ENCODE data around the gene SEC22C. TPM values are rescaled to one million over a fixed set of nuclear protein-coding genes. Genes with fewer than 3 reads are reported as not detected.

Gene SEC22C
- total RNA-seq, 3 donors from 2014 or later, result 9.3 to 34.2 (median 18.3) TPM

DNA sequence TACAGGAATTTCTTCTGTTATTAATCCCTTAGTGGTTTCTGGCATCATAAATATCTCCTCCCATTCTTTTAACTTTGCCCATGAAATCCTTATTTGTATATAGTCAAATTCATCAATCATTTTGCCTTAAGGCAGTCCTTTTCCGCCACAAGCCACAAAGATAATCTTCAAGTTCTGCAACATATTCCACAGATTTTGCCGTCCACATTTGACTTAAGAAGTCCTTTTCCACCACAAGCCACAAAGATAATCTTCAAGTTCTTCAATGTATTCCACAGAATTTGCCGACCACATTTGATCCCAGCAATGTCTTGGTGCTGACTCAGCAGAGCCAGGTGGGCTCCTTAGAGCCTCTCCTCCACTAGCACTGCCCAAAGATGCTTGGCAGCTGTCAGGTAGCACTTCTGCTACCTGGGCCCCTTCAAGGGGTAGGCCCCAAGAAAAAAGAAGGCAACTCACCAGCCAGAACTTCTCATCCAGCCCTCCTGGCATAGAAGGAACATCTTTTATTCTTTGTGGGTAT is 35.0 kb downstream of the SEC22C start:
- H3K4me1 ChIP-seq (ENCODE audit: low read depth), result peaks cover 14% of the 10 kb centered on the region
- intact Hi-C loops (cut with DNase I, micrococcal nuclease), result no loop called here
- no peaks in the 10 kb centered on the region for H3K9me3 ChIP-seq
- ATAC-seq (no peak), DNase-seq (no peak)
- TF ChIP-seq, protein P1, sequence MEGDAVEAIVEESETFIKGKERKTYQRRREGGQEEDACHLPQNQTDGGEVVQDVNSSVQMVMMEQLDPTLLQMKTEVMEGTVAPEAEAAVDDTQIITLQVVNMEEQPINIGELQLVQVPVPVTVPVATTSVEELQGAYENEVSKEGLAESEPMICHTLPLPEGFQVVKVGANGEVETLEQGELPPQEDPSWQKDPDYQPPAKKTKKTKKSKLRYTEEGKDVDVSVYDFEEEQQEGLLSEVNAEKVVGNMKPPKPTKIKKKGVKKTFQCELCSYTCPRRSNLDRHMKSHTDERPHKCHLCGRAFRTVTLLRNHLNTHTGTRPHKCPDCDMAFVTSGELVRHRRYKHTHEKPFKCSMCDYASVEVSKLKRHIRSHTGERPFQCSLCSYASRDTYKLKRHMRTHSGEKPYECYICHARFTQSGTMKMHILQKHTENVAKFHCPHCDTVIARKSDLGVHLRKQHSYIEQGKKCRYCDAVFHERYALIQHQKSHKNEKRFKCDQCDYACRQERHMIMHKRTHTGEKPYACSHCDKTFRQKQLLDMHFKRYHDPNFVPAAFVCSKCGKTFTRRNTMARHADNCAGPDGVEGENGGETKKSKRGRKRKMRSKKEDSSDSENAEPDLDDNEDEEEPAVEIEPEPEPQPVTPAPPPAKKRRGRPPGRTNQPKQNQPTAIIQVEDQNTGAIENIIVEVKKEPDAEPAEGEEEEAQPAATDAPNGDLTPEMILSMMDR (IDR thresholded peaks at IDR 0.05), result no peak
- H3K36me3 ChIP-seq (ENCODE audit: low read depth), result no peaks in the 10 kb centered on the region
- no peak overlapping the region for H3K4me3 ChIP-seq

DNA sequence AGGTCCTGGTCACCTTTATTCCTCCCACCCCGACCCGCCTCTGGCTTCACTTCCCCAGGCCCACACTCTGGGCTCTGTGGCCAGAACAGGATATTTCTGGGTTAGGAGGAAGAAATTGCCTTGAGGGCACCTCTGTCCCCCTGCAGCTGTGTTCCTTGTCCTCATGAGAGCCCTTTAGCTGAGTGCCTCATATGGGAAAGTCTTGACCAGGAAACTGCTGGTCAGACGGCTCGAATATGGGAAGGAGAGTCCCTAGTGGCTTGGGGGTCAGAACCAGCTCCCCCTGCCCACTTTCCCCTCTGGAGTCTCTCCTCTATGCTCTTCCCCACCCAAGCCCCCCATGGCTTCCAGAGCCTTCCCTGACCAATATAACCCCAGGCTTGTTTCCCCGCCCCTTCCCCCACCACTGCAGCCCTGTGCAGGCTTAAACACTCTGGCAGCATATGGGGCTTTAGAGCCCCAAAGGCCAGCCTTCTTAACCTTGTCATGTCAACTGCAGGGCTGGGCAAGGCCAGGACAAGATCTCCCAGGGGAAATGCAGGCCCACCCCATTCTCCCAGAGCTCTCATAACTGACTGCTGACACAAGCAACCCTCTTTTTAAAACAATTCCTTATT is 36.4 kb downstream of the SEC22C start:
- no peak for ATAC-seq
- TF ChIP-seq, protein P1 (IDR thresholded peaks at IDR 0.05), result no peak
- H3K4me1 ChIP-seq (ENCODE audit: low read depth), result peaks cover 14% of the 10 kb centered on the region
- no peak overlapping the region for H3K4me3 ChIP-seq
- no peaks in the 10 kb centered on the region for H3K9me3 ChIP-seq
- H3K36me3 ChIP-seq (ENCODE audit: low read depth), result no peaks in the 10 kb centered on the region
- intact Hi-C loops (cut with DNase I, micrococcal nuclease), result no loop called here
- no peak for DNase-seq

- ATAC-seq (peak; percentile 80), DNase-seq (peak; percentile 66 to 75 (median 73))
- Histone ChIP-seq H3K36me3 (ENCODE audit: low read depth) (no peaks in the 10 kb centered on the region), H3K4me3 (no peak overlapping the region), H3K4me1 (ENCODE audit: low read depth) (peaks cover 18% of the 10 kb centered on the region), H3K9me3 (no peaks in the 10 kb centered on the region)
- TF ChIP-seq, protein P1 (IDR thresholded peaks at IDR 0.05), result no peak
- intact Hi-C loops (cut with DNase I, micrococcal nuclease), result no loop called here
Measured at GRCh38 chr3:42544492-42545283, 37.1 kb downstream of the SEC22C start.

DNA sequence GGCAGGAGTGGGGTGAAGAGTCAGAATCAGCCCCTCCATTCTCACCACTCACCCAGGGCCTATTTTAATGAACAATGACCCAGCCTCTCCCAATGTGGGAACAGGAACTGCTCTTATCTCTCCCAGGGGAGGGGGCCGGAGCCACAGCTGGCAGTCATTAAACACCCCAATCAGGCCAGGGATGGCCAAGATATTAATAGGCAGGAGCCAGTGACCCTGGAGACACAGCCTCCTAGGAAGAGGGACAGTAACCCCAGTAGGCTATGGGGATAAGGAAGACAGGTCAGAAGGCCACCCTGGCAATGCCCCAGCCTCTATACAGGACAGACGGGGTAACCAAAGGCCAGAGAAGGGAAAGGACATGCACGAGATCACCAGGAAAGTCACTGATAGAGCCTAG is 40.7 kb downstream of the SEC22C start:
- Histone ChIP-seq H3K36me3 (ENCODE audit: low read depth) (no peaks in the 10 kb centered on the region), H3K4me1 (ENCODE audit: low read depth) (peaks cover 18% of the 10 kb centered on the region), H3K9me3 (no peaks in the 10 kb centered on the region), H3K4me3 (no peak overlapping the region)
- no peak for ATAC-seq
- DNase-seq, result no peak
- intact Hi-C loops (cut with DNase I, micrococcal nuclease), result no loop called here
- TF ChIP-seq, protein P1 (IDR thresholded peaks at IDR 0.05), result no peak

DNA sequence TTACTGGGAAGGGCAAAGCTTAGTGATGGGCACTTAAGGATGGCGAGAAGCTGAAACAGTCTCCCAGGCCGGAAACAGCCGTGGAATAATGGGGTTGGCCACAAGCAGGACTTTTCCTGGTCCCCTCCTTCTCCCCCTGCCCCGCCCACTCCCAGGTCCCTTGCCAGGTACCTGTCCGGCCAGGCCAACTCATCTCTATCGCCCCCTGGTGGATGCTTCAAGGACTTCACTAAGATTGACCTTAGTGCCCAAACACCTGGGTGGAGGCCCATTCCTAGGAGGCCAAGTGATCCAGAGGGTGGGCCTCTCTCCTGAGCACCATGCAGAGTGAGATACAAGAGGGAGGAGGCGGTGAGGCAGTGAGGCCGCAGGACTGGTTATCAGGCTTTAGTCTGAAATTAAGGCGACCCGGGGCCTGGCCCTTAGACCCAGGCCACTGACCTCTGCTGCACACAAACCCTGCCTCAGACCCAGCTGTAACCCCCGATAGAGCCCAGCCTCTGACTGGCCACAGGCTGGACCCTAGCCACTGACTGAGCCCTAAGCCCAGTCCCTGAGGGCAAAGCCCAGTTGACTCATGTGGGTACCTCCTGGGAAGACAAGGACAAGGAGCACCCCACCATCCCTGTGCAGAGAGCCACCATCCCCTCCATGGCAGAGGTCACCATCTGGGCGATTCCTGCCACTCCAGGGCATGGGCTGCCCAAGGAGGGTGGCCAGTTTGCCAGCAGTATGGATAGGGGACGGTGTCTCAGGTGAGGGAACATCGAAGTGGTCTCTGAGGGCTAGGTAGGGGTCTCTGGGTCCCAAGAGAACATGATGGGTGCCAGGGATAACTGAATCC is 41.7 kb downstream of the SEC22C start:
- Histone ChIP-seq H3K9me3 (no peaks in the 10 kb centered on the region), H3K36me3 (ENCODE audit: low read depth) (no peaks in the 10 kb centered on the region), H3K4me1 (ENCODE audit: low read depth) (peaks cover 15% of the 10 kb centered on the region), H3K4me3 (no peak overlapping the region)
- DNase-seq (peak; percentile 75 to 89 (median 81)), ATAC-seq (peak; percentile 81)
- intact Hi-C loops (cut with DNase I, micrococcal nuclease), result loop anchor here in 1 of 2 donors (5.0 kb wide), 1 partner anchor 43 kb away; no protein-coding TSS in a partner anchor
- TF ChIP-seq, protein P1 (IDR thresholded peaks at IDR 0.05), result peak; percentile 73
